Stomach (tissue), 9 donors: ENCODE measurements around the gene SAMD5. TPM values are rescaled to one million over a fixed set of nuclear protein-coding genes. Genes with fewer than 3 reads are reported as not detected.

ENCODE experiments used
- DNase-seq, 2 donors: peaks; one replicate each; pipeline versions ENCODE4 v3.0.0 to v3.0.0-alpha.2; 2013 to 2019
- H3K27ac ChIP-seq, 5 donors: fragments of 200-600 bp in 4 of 5; sonication (generic) in 4 of 5; one replicate each; pipeline ENCODE4 v1.5.1; 2013 to 2019; ENCODE audit warnings: mild to moderate bottlenecking in 1 of 5, moderate library complexity in 1 of 5
- H3K27me3 ChIP-seq, 3 donors: fragments of 200-600 bp; sonication (generic); one replicate each; pipeline ENCODE4 v1.5.1; 2017 to 2019; ENCODE audit warnings: mixed run types in 1 of 3
- H3K36me3 ChIP-seq, 4 donors: fragments of 200-600 bp; sonication (generic); 1 replicate in 3 of 4; 2 replicates in 1 of 4; pipeline ENCODE4 v1.5.1; 2016 to 2019
- H3K4me1 ChIP-seq, 4 donors: fragments of 200-600 bp; sonication (generic); one replicate each; pipeline ENCODE4 v1.5.1; 2016 to 2019
- H3K4me3 ChIP-seq, 4 donors: fragments of 200-600 bp; sonication (generic) in 3 of 4; one replicate each; pipeline ENCODE4 v1.5.1; 2016 to 2019; ENCODE audit warnings: mild to moderate bottlenecking in 1 of 4
- H3K9me3 ChIP-seq, 4 donors: fragments of 200-600 bp; sonication (generic); one replicate each; pipeline ENCODE4 v1.5.1; 2016 to 2019
- CTCF ChIP-seq, 7 experiments: fragments of 450-650 bp in 4 of 7; fragments of 200-600 bp in 3 of 7; sonication (generic) in 3 of 7; IDR thresholded peaks; one replicate each; pipeline ENCODE4 v1.5.1; 2016 to 2019; ENCODE audit warnings: antibody characterized with exemption in 7 of 7, control low read depth in 2 of 7, mild to moderate bottlenecking in 1 of 7
- EP300 ChIP-seq: sonication (generic); formaldehyde crosslinking; IDR thresholded peaks from one replicate; pipeline ENCODE4 v1.6.1; 2017; ENCODE audit warnings: antibody characterized with exemption
- POLR2A ChIP-seq, 4 donors: fragments of 450-650 bp; IDR thresholded peaks; one replicate each; pipeline ENCODE4 v1.6.1; 2016; ENCODE audit warnings: antibody characterized with exemption in 4 of 4, control low read depth in 2 of 4, mild to moderate bottlenecking in 1 of 4, moderate library complexity in 1 of 4
- POLR2AphosphoS5 ChIP-seq, 3 donors: sonication (generic); formaldehyde crosslinking; IDR thresholded peaks; one replicate each; pipeline ENCODE4 v1.6.1; 2016; ENCODE audit warnings: antibody characterized with exemption in 3 of 3
- whole genome bisulfite sequencing, 5 donors: extraction: QIAGEN DNeasy Blood & Tissue Kit in 3 of 5; methylation state at CpG; one replicate each; pipeline versions ENCODE4 v1.1.5 to v1.1.7; 2013 to 2018; 5-methylcytosine and 5-hydroxymethylcytosine counted together
- intact Hi-C: fragments of 100-400 bp; cut with DNase I; formaldehyde crosslinking; loops from one replicate; pipeline ENCODE4 v1.15.1; 2023; ENCODE audit warnings: low total_unique reads
- polyA plus RNA-seq, 3 donors: library from polyadenylated mRNA; stranded (reverse); fragments of 200-250 nt; gene quantifications; one replicate each; pipeline ENCODE4 v1.2.3, GENCODE V29; 2013
- total RNA-seq, 5 donors: library from RNA; depleted of rRNA; stranded (reverse); fragments of >200 nt; gene quantifications; one replicate each; pipeline versions ENCODE4 v1.1.0 to v1.2.3, GENCODE V29; 2014 to 2016
- donor health status: healthy with polysubstance abuse.
- donor health status: Bipolar disorder and iron deficiency.
- donor health status: healthy.

The SAMD5 gene
- total and polyA plus RNA-seq, 8 donors = under 0.01 to 19.1 (median 4.0) TPM

- 57 to 81% (median 70%) methylated on average over 10 of the region's 10 CpGs for WGBS, 5 donors
- no peak for DNase-seq
- TF ChIP-seq CTCF (IDR thresholded peaks at IDR 0.05) (no peak), EP300 (no peak), POLR2AphosphoS5 (IDR thresholded peaks at IDR 0.05) (no peak), POLR2A (IDR thresholded peaks at IDR 0.05) (no peak)
- H3K27ac ChIP-seq = no peak overlapping the region
- H3K36me3 ChIP-seq = no peaks in the 10 kb centered on the region
- H3K27me3 ChIP-seq = no peaks in the 10 kb centered on the region
- H3K9me3 ChIP-seq = peaks cover 0 to 3% (median 0%) of the 10 kb centered on the region in 4 donors
- H3K4me1 ChIP-seq = peaks cover 0 to 9% (median 0%) of the 10 kb centered on the region in 4 donors
- no peak overlapping the region for H3K4me3 ChIP-seq
- intact Hi-C loops = no loop called here
Measured at GRCh38 chr6:147547369-147547902, 38.9 kb downstream of the SAMD5 start.

- Histone ChIP-seq H3K27ac (no peak overlapping the region), H3K36me3 (no peaks in the 10 kb centered on the region), H3K9me3 (no peaks in the 10 kb centered on the region), H3K4me1 (peaks cover 0 to 9% (median 0%) of the 10 kb centered on the region in 4 donors), H3K27me3 (no peaks in the 10 kb centered on the region), H3K4me3 (no peak overlapping the region)
- no peak for DNase-seq
- WGBS, 5 donors = 88 to 94% (median 89%) methylated on average over 3 of the region's 3 CpGs
- no peak for TF ChIP-seq EP300
- no peak for TF ChIP-seq CTCF (IDR thresholded peaks at IDR 0.05)
- no peak for TF ChIP-seq POLR2A (IDR thresholded peaks at IDR 0.05)
- no peak for TF ChIP-seq POLR2AphosphoS5 (IDR thresholded peaks at IDR 0.05)
- intact Hi-C loops = no loop called here
Measured at GRCh38 chr6:147548921-147549475, 40.5 kb downstream of the SAMD5 start.

GRCh38 chr6:147549531-147549930, 41.0 kb downstream of the SAMD5 start:
- no peak for DNase-seq
- peaks cover 0 to 9% (median 0%) of the 10 kb centered on the region in 4 donors for H3K4me1 ChIP-seq
- intact Hi-C loops = no loop called here
- no peaks in the 10 kb centered on the region for H3K27me3 ChIP-seq
- H3K9me3 ChIP-seq = no peaks in the 10 kb centered on the region
- H3K4me3 ChIP-seq = no peak overlapping the region
- 75 to 87% (median 82%) methylated on average over 4 of the region's 4 CpGs for WGBS, 5 donors
- no peaks in the 10 kb centered on the region for H3K36me3 ChIP-seq
- TF ChIP-seq CTCF (IDR thresholded peaks at IDR 0.05) (no peak), POLR2A (IDR thresholded peaks at IDR 0.05) (no peak), POLR2AphosphoS5 (IDR thresholded peaks at IDR 0.05) (no peak), EP300 (no peak)
- H3K27ac ChIP-seq = no peak overlapping the region

- no peaks in the 10 kb centered on the region for H3K27me3 ChIP-seq
- TF ChIP-seq POLR2AphosphoS5 (IDR thresholded peaks at IDR 0.05) = no peak
- no peak for TF ChIP-seq EP300
- no peak for TF ChIP-seq CTCF (IDR thresholded peaks at IDR 0.05)
- no peak for TF ChIP-seq POLR2A (IDR thresholded peaks at IDR 0.05)
- DNase-seq = no peak
- intact Hi-C loops = no loop called here
- peaks cover 0 to 3% (median 0%) of the 10 kb centered on the region in 4 donors for H3K4me1 ChIP-seq
- no peak overlapping the region for H3K4me3 ChIP-seq
- H3K27ac ChIP-seq = no peak overlapping the region
- H3K9me3 ChIP-seq = no peaks in the 10 kb centered on the region
- H3K36me3 ChIP-seq = no peaks in the 10 kb centered on the region
- WGBS, 5 donors = 45 to 67% (median 56%) methylated on average over 1 of the region's 1 CpG
Measured at GRCh38 chr6:147551976-147552375, 43.5 kb downstream of the SAMD5 start.
